IMR-90 (cell line): ENCODE data around the gene ADGRA3. TPM values are rescaled to one million over a fixed set of nuclear protein-coding genes. Genes with fewer than 3 reads are reported as not detected.

Experiments
- ATAC-seq: fragments of 200-7000 bp; cut with Tn5 transposase; 2 replicates; pipeline ENCODE4 v1.9.1; 2020; ENCODE audit warnings: low read depth, mild to moderate bottlenecking, moderate library complexity
- BruUV-seq: library from RNA; stranded (reverse); fragments of 400-500 nt; replicated peaks from 2 replicates; lab custom pipeline; 2021; lab: Mats Ljungman, UMichigan
- CTCF ChIA-PET: fragments of 300-600 bp; formaldehyde crosslinking; extraction: SDS; loops from one replicate; lab custom pipeline; 2021; ENCODE audit warnings: antibody characterized with exemption; lab: Yijun Ruan, JAX
- POLR2A ChIA-PET: fragments of 300-600 bp; sonication (Branson Sonifier 250); formaldehyde crosslinking; loops from one replicate; lab custom pipeline; 2022; ENCODE audit warnings: antibody characterized with exemption; ENCODE audit not compliant: unreplicated experiment; lab: Charles Lee
- DNase-seq: peaks from one replicate; pipeline ENCODE4 v3.0.0; 2013
- H2AFZ ChIP-seq: replicated peaks from 2 replicates; pipeline ENCODE3; 2013; ENCODE audit warnings: low read length, mild to moderate bottlenecking; ENCODE audit not compliant: poor library complexity
- H2AK5ac ChIP-seq: 2 replicates; pipeline ENCODE4 v1.6.1; 2013; ENCODE audit warnings: low read depth, low read length, inconsistent platforms
- H2AK9ac ChIP-seq: replicated peaks from 2 replicates; pipeline ENCODE3; 2013; ENCODE audit warnings: mild to moderate bottlenecking, low read depth, low read length, moderate library complexity; ENCODE audit not compliant: poor library complexity
- H2BK120ac ChIP-seq: 2 replicates; pipeline ENCODE4 v1.6.1; 2013; ENCODE audit warnings: low read depth, low read length, inconsistent platforms
- H2BK15ac ChIP-seq: 3 replicates; pipeline ENCODE4 v1.6.1; 2013; ENCODE audit warnings: low read depth, low read length, inconsistent platforms
- H2BK20ac ChIP-seq: 2 replicates; pipeline ENCODE4 v1.6.1; 2013; ENCODE audit warnings: low read depth, mild to moderate bottlenecking, inconsistent platforms, low read length, moderate library complexity
- H2BK5ac ChIP-seq: 2 replicates; pipeline ENCODE4 v1.6.1; 2013; ENCODE audit warnings: mild to moderate bottlenecking, low read depth, low read length, inconsistent platforms; ENCODE audit not compliant: poor library complexity, severe bottlenecking
- H3K14ac ChIP-seq: replicated peaks from 2 replicates; pipeline ENCODE4 v1.6.1; 2013; ENCODE audit warnings: low read depth, low read length, inconsistent platforms
- H3K18ac ChIP-seq: 2 replicates; pipeline ENCODE4 v1.6.1; 2013; ENCODE audit warnings: low read depth, low read length, control low read depth
- H3K23ac ChIP-seq: 2 replicates; pipeline ENCODE4 v1.6.1; 2013; ENCODE audit warnings: low read depth, low read length, inconsistent platforms
- H3K27ac ChIP-seq: 2 replicates; pipeline ENCODE4 v1.5.1; 2013; ENCODE audit warnings: mild to moderate bottlenecking, control low read depth, low read length; ENCODE audit not compliant: insufficient read depth
- H3K27me3 ChIP-seq: 2 replicates; pipeline ENCODE4 v1.6.1; 2013; ENCODE audit warnings: low read length; ENCODE audit not compliant: control insufficient read depth, insufficient read depth
- H3K36me3 ChIP-seq: 2 replicates; pipeline ENCODE4 v1.6.1; 2013; ENCODE audit warnings: low read length, mixed read lengths; ENCODE audit not compliant: control insufficient read depth, insufficient read depth
- H3K4ac ChIP-seq: 2 replicates; pipeline ENCODE4 v1.6.1; 2013; ENCODE audit warnings: low read depth, low read length, inconsistent platforms
- H3K4me1 ChIP-seq: 2 replicates; pipeline ENCODE4 v1.6.1; 2013; ENCODE audit warnings: low read length, mixed read lengths; ENCODE audit not compliant: control insufficient read depth, insufficient read depth
- H3K4me2 ChIP-seq: 2 replicates; pipeline ENCODE4 v1.6.1; 2013; ENCODE audit warnings: low read depth, mild to moderate bottlenecking, control low read depth, low read length, moderate library complexity
- H3K4me3 ChIP-seq: 2 replicates; pipeline ENCODE4 v1.5.1; 2013; ENCODE audit warnings: low read depth, mild to moderate bottlenecking, control low read depth, low read length, moderate library complexity; ENCODE audit not compliant: insufficient read depth
- H3K56ac ChIP-seq: 2 replicates; pipeline ENCODE4 v1.6.1; 2013; ENCODE audit warnings: low read length, inconsistent platforms; ENCODE audit not compliant: insufficient read depth; ENCODE audit errors: extremely low read depth
- H3K79me1 ChIP-seq, 2 experiments: 2 replicates each; pipeline ENCODE4 v1.6.1; 2013; ENCODE audit warnings: low read length in 2 of 2, inconsistent platforms in 1 of 2, low read depth in 1 of 2
- H3K9ac ChIP-seq: 2 replicates; pipeline ENCODE4 v1.6.1; 2013; ENCODE audit warnings: low read depth, low read length, control low read depth
- H3K9me1 ChIP-seq: 2 replicates; pipeline ENCODE4 v1.6.1; 2013; ENCODE audit warnings: low read length, inconsistent platforms; ENCODE audit not compliant: insufficient read depth
- H3K9me3 ChIP-seq: 2 replicates; pipeline ENCODE4 v1.6.1; 2013; ENCODE audit warnings: low read length; ENCODE audit not compliant: control insufficient read depth, insufficient read depth
- H4K20me1 ChIP-seq: 2 replicates; pipeline ENCODE4 v1.6.1; 2013; ENCODE audit warnings: low read length, inconsistent platforms; ENCODE audit not compliant: insufficient read depth
- H4K5ac ChIP-seq: 2 replicates; pipeline ENCODE4 v1.6.1; 2013; ENCODE audit warnings: mild to moderate bottlenecking, low read depth, low read length, control low read depth
- H4K8ac ChIP-seq, 2 experiments: 2 replicates each; pipeline ENCODE4 v1.6.1; 2013; ENCODE audit warnings: low read depth in 2 of 2, low read length in 2 of 2, control low read depth in 1 of 2, inconsistent platforms in 1 of 2
- H4K91ac ChIP-seq: 2 replicates; pipeline ENCODE4 v1.6.1; 2013; ENCODE audit warnings: low read depth, low read length, inconsistent platforms; ENCODE audit not compliant: insufficient read depth
- FOS ChIP-seq: fragments of 150-350 bp; IDR thresholded peaks from 2 replicates; pipeline ENCODE4 v1.6.1; 2016; ENCODE audit warnings: low read depth, low read length
- MAFK ChIP-seq: IDR thresholded peaks from 2 replicates; pipeline ENCODE4 v1.6.1; 2012; ENCODE audit warnings: low read depth, low read length, improper control_type of control experiment
- MAZ ChIP-seq: IDR thresholded peaks from 2 replicates; pipeline ENCODE4 v1.6.1; 2012; ENCODE audit warnings: low read depth, mild to moderate bottlenecking, low read length, improper control_type of control experiment, moderate library complexity, borderline replicate concordance
- NFE2L2 ChIP-seq: fragments of 150-350 bp; IDR thresholded peaks from 2 replicates; pipeline ENCODE4 v1.6.1; 2016; ENCODE audit warnings: low read depth, mild to moderate bottlenecking, low read length
- POLR2A ChIP-seq: IDR thresholded peaks from 2 replicates; pipeline ENCODE4 v1.6.1; 2012; ENCODE audit warnings: mild to moderate bottlenecking, low read depth, low read length
- SMC3 ChIP-seq: fragments of 150-350 bp; IDR thresholded peaks from 2 replicates; pipeline ENCODE4 v1.6.1; 2016; ENCODE audit warnings: low read depth, mild to moderate bottlenecking, antibody characterized with exemption, low read length, moderate library complexity
- WGBS, 2 experiments: methylation state at CpG; one replicate each; pipeline versions ENCODE4 v1.1.5 to v1.1.7; 2013; ENCODE audit warnings: missing lambda C conversion rate in 2 of 2; ENCODE audit not compliant: insufficient read length in 1 of 2; ENCODE audit errors: extremely low coverage in 2 of 2; 5-methylcytosine and 5-hydroxymethylcytosine counted together
- dilution Hi-C: fragments of 300-500 bp; cut with HindIII; formaldehyde crosslinking; loops from one replicate; pipeline ENCODE4 v1.14.3; 2018; ENCODE audit warnings: low sequenced_read_pairs; ENCODE audit not compliant: unreplicated experiment
- in situ Hi-C: fragments of 300-500 bp; cut with MboI; formaldehyde crosslinking; loops from 3 replicates; pipeline ENCODE4 v1.14.3; 2019; ENCODE audit warnings: low sequenced_read_pairs, inconsistent platforms, mixed read lengths
- intact Hi-C: fragments of 100-400 bp; cut with micrococcal nuclease; formaldehyde crosslinking; loops from 2 replicates; pipeline ENCODE4 v1.10.0; 2022
- polyA plus RNA-seq, 3 experiments: library from polyadenylated mRNA; depleted of rRNA; stranded (reverse); fragments of >200 nt; gene quantifications; 2 replicates each; pipeline ENCODE4 v1.2.3, GENCODE V29; 2012; ENCODE audit warnings: low replicate concordance in 1 of 3
- total RNA-seq: library from RNA; depleted of rRNA; stranded (reverse); fragments of >200 nt; gene quantifications from 2 replicates; pipeline ENCODE4 v1.2.3, GENCODE V29; 2012
- TF ChIP-seq, protein P1 (sequence below): fragments of 150-350 bp; IDR thresholded peaks from 2 replicates; pipeline ENCODE4 v1.6.1; 2016; ENCODE audit warnings: low read depth, mild to moderate bottlenecking, low read length, moderate library complexity, borderline replicate concordance

The ADGRA3 gene
- total and polyA plus RNA-seq, 2 of the 4 experiments (the other 2 are of a cell fraction), result 20.1 to 28.0 TPM

DNA sequence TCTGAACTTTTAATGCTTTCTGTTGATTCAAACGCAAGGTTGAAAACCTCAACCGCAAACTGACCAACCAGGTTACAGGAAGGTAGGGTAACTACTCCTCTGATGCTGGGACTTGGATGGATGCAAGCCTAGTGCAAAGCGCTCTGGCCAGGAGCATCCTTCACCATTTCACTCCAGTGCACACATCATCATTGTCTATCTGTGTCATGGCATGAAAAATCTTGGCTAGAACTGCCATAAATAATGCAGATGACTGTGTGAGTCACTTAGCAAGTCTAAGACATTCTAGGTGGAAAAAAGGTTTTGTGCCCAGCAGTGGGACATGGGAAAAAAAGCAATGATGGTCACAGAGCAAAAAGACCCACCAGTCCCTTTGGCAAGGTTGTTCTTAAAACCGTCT is 10.9 kb downstream of the ADGRA3 start:
- H4K91ac ChIP-seq, result no peak overlapping the region
- no peak overlapping the region for H3K18ac ChIP-seq
- no peak overlapping the region for H2AK9ac ChIP-seq
- WGBS, 2 experiments, result no CpG with 5 or more reads among the region's 4 CpGs
- CTCF ChIA-PET, result no interaction called here
- in situ Hi-C loops, result no loop called here
- DNase-seq, result peak; percentile 22
- peaks cover 50 to 64% of the 10 kb centered on the region in 2 experiments for H3K79me1 ChIP-seq
- H3K23ac ChIP-seq, result no peak overlapping the region
- no peak overlapping the region for H3K4ac ChIP-seq
- H2BK120ac ChIP-seq, result no peak overlapping the region
- POLR2A ChIA-PET, result no interaction called here
- H3K36me3 ChIP-seq, result no peaks in the 10 kb centered on the region
- H3K4me2 ChIP-seq, result no peak overlapping the region
- H2AK5ac ChIP-seq, result no peak overlapping the region
- no peak overlapping the region for H2BK5ac ChIP-seq
- H3K27ac ChIP-seq, result no peak overlapping the region
- BruUV-seq, result no TSS peak
- H3K27me3 ChIP-seq, result no peaks in the 10 kb centered on the region
- no peak overlapping the region for H4K8ac ChIP-seq
- intact Hi-C loops, result no loop called here
- H3K9me1 ChIP-seq, result peaks cover 16% of the 10 kb centered on the region; the same call in 1 of the 2 replicates
- no peak overlapping the region for H2BK15ac ChIP-seq
- no peak for ATAC-seq
- H3K4me1 ChIP-seq, result peaks cover 17% of the 10 kb centered on the region
- H3K9ac ChIP-seq, result no peak overlapping the region
- no peak overlapping the region for H4K5ac ChIP-seq
- H2AFZ ChIP-seq, result no peak overlapping the region
- H3K56ac ChIP-seq, result no peak overlapping the region
- H4K20me1 ChIP-seq, result peaks cover 28% of the 10 kb centered on the region
- H3K9me3 ChIP-seq, result no peaks in the 10 kb centered on the region
- no peak overlapping the region for H2BK20ac ChIP-seq
- no peak for TF ChIP-seq NFE2L2
- no peak for TF ChIP-seq MAZ
- TF ChIP-seq SMC3, result no peak
- no peak for TF ChIP-seq POLR2A
- no peak for TF ChIP-seq MAFK
- TF ChIP-seq, protein P1, sequence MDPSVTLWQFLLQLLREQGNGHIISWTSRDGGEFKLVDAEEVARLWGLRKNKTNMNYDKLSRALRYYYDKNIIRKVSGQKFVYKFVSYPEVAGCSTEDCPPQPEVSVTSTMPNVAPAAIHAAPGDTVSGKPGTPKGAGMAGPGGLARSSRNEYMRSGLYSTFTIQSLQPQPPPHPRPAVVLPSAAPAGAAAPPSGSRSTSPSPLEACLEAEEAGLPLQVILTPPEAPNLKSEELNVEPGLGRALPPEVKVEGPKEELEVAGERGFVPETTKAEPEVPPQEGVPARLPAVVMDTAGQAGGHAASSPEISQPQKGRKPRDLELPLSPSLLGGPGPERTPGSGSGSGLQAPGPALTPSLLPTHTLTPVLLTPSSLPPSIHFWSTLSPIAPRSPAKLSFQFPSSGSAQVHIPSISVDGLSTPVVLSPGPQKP, result no peak
- no peak for TF ChIP-seq FOS
- H3K4me3 ChIP-seq, result no peak overlapping the region
- H3K14ac ChIP-seq, result no peak overlapping the region
- dilution Hi-C loops, result no loop called here
